ENCODE data around the gene EGFL6.
"Not testable (repeated sequence)": the region's sequence is repeated elsewhere in the genome, so short reads cannot be mapped to it uniquely, and the experiment has no call there.

EGFL6 gene

GRCh38 chrX:13667919-13668318 is 98.5 kb downstream of the EGFL6 start:
- no peak overlapping the region for H3K4me3 ChIP-seq (ENCODE audit: low read length, poor library complexity, severe bottlenecking)
- H3K9me2 ChIP-seq (replicated peaks; ENCODE audit: low read depth, low read length), result no peaks in the 10 kb centered on the region
- peaks cover 5% of the 10 kb centered on the region; the same call in 1 of the 2 replicates for H3K36me3 ChIP-seq (ENCODE audit: insufficient read depth, low read length)
- no peak overlapping the region for H2AFZ ChIP-seq (ENCODE audit: low read length)
- no peaks in the 10 kb centered on the region for H3K9me3 ChIP-seq (ENCODE audit: insufficient read depth, low read depth, low read length)
- no peak overlapping the region for H3K4me2 ChIP-seq (ENCODE audit: low read depth, low read length, poor library complexity, severe bottlenecking)
- no peaks in the 10 kb centered on the region for H3K4me1 ChIP-seq (ENCODE audit: insufficient read depth, low read length, poor library complexity, severe bottlenecking)
- H3K79me2 ChIP-seq (ENCODE audit: insufficient read depth, low read length), result no peaks in the 10 kb centered on the region
- H3K9ac ChIP-seq (ENCODE audit: low read depth, low read length, poor library complexity, severe bottlenecking), result no peak overlapping the region
- H3K27me3 ChIP-seq (ENCODE audit: insufficient read depth, low read length, poor library complexity, severe bottlenecking), result no peaks in the 10 kb centered on the region
- H3F3A ChIP-seq (ENCODE audit: low read depth), result no peaks in the 10 kb centered on the region
- no peaks in the 10 kb centered on the region for H4K20me1 ChIP-seq (ENCODE audit: insufficient read depth, low read length, poor library complexity, severe bottlenecking)
- TF ChIP-seq EZH2phosphoT487 (IDR thresholded peaks at IDR 0.05; ENCODE audit: borderline replicate concordance) (no peak), CTCF (conservative IDR thresholded peaks at IDR 0.05; ENCODE audit: low read length) (no peak)

- no peaks in the 10 kb centered on the region for H3F3A ChIP-seq (ENCODE audit: low read depth)
- no peaks in the 10 kb centered on the region for H3K9me2 ChIP-seq (replicated peaks; ENCODE audit: low read depth, low read length)
- no peak overlapping the region for H3K4me3 ChIP-seq (ENCODE audit: low read length, poor library complexity, severe bottlenecking)
- no peaks in the 10 kb centered on the region for H3K36me3 ChIP-seq (ENCODE audit: insufficient read depth, low read length)
- H3K9ac ChIP-seq (ENCODE audit: low read depth, low read length, poor library complexity, severe bottlenecking), result no peak overlapping the region
- H3K27me3 ChIP-seq (ENCODE audit: insufficient read depth, low read length, poor library complexity, severe bottlenecking), result no peaks in the 10 kb centered on the region
- no peaks in the 10 kb centered on the region for H3K79me2 ChIP-seq (ENCODE audit: insufficient read depth, low read length)
- H2AFZ ChIP-seq (ENCODE audit: low read length), result no peak overlapping the region
- no peaks in the 10 kb centered on the region for H3K9me3 ChIP-seq (ENCODE audit: insufficient read depth, low read depth, low read length)
- TF ChIP-seq CTCF (conservative IDR thresholded peaks at IDR 0.05; ENCODE audit: low read length), result no peak
- no peak for TF ChIP-seq EZH2phosphoT487 (IDR thresholded peaks at IDR 0.05; ENCODE audit: borderline replicate concordance)
- H3K4me1 ChIP-seq (ENCODE audit: insufficient read depth, low read length, poor library complexity, severe bottlenecking), result no peaks in the 10 kb centered on the region
- H3K4me2 ChIP-seq (ENCODE audit: low read depth, low read length, poor library complexity, severe bottlenecking), result no peak overlapping the region
- H4K20me1 ChIP-seq (ENCODE audit: insufficient read depth, low read length, poor library complexity, severe bottlenecking), result no peaks in the 10 kb centered on the region
Measured at GRCh38 chrX:13669246-13669737, 99.9 kb downstream of the EGFL6 start.

GRCh38 chrX:13669755-13670154 is 100.4 kb downstream of the EGFL6 start:
- not testable (repeated sequence) for H3K4me3 ChIP-seq (ENCODE audit: low read length, poor library complexity, severe bottlenecking); H3K4me2 ChIP-seq (ENCODE audit: low read depth, low read length, poor library complexity, severe bottlenecking); H3K27me3 ChIP-seq (ENCODE audit: insufficient read depth, low read length, poor library complexity, severe bottlenecking); H3K79me2 ChIP-seq (ENCODE audit: insufficient read depth, low read length); H3K4me1 ChIP-seq (ENCODE audit: insufficient read depth, low read length, poor library complexity, severe bottlenecking); H3K9me3 ChIP-seq (ENCODE audit: insufficient read depth, low read depth, low read length); H3K9me2 ChIP-seq (replicated peaks; ENCODE audit: low read depth, low read length); H4K20me1 ChIP-seq (ENCODE audit: insufficient read depth, low read length, poor library complexity, severe bottlenecking); H3K9ac ChIP-seq (ENCODE audit: low read depth, low read length, poor library complexity, severe bottlenecking); H2AFZ ChIP-seq (ENCODE audit: low read length); H3K36me3 ChIP-seq (ENCODE audit: insufficient read depth, low read length); H3F3A ChIP-seq (ENCODE audit: low read depth)

GRCh38 chrX:13670197-13670596 is 100.8 kb downstream of the EGFL6 start:
- no peak for TF ChIP-seq CTCF (conservative IDR thresholded peaks at IDR 0.05; ENCODE audit: low read length)
- no peak for TF ChIP-seq EZH2phosphoT487 (IDR thresholded peaks at IDR 0.05; ENCODE audit: borderline replicate concordance)
- Histone ChIP-seq H3K9me2 (replicated peaks; ENCODE audit: low read depth, low read length) (no peaks in the 10 kb centered on the region), H3K36me3 (ENCODE audit: insufficient read depth, low read length) (no peaks in the 10 kb centered on the region), H3K9ac (ENCODE audit: low read depth, low read length, poor library complexity, severe bottlenecking) (no peak overlapping the region), H3K4me2 (ENCODE audit: low read depth, low read length, poor library complexity, severe bottlenecking) (no peak overlapping the region), H3K27me3 (ENCODE audit: insufficient read depth, low read length, poor library complexity, severe bottlenecking) (no peaks in the 10 kb centered on the region), H3K4me1 (ENCODE audit: insufficient read depth, low read length, poor library complexity, severe bottlenecking) (no peaks in the 10 kb centered on the region), H2AFZ (ENCODE audit: low read length) (no peak overlapping the region), H3K9me3 (ENCODE audit: insufficient read depth, low read depth, low read length) (no peaks in the 10 kb centered on the region), H3K79me2 (ENCODE audit: insufficient read depth, low read length) (no peaks in the 10 kb centered on the region), H3F3A (ENCODE audit: low read depth) (no peaks in the 10 kb centered on the region), H4K20me1 (ENCODE audit: insufficient read depth, low read length, poor library complexity, severe bottlenecking) (no peaks in the 10 kb centered on the region), H3K4me3 (ENCODE audit: low read length, poor library complexity, severe bottlenecking) (no peak overlapping the region)

All from Loucy (cell line).